GM12878 (cell line): ENCODE measurements around the gene TAF6. TPM values are rescaled to one million over a fixed set of nuclear protein-coding genes. Genes with fewer than 3 reads are reported as not detected.
A peak's percentile ranks its signal among the peaks of the same experiment; 100 is the strongest.

ENCODE experiments used
- BCL11A ChIP-seq: IDR thresholded peaks from 2 replicates; pipeline ENCODE4 v1.6.1; 2011; ENCODE audit warnings: low read depth, low read length
- CHD4 ChIP-seq: fragments of 200-600 bp; sonication (generic); IDR thresholded peaks from 2 replicates; pipeline ENCODE4 v1.6.1; 2016; ENCODE audit warnings: mild to moderate bottlenecking
- IKZF2 ChIP-seq, 2 experiments: fragments of 450-650 bp; IDR thresholded peaks; 2 replicates each; pipeline ENCODE4 v1.6.1; 2017; ENCODE audit warnings: mild to moderate bottlenecking in 2 of 2, moderate library complexity in 2 of 2
- NFYB ChIP-seq: IDR thresholded peaks from 2 replicates; pipeline ENCODE4 v1.6.1; 2011; ENCODE audit warnings: low read depth, mild to moderate bottlenecking, low read length, improper control_type of control experiment, moderate library complexity; ENCODE audit not compliant: insufficient read depth
- RUNX3 ChIP-seq: IDR thresholded peaks from 2 replicates; pipeline ENCODE4 v1.6.1; 2012; ENCODE audit warnings: low read length, inconsistent platforms
- SMAD1 ChIP-seq: fragments of 450-650 bp; IDR thresholded peaks from 2 replicates; pipeline ENCODE4 v1.6.1; 2018; ENCODE audit warnings: mild to moderate bottlenecking, low read depth; ENCODE audit not compliant: partially characterized antibody
- SMARCA5 ChIP-seq: fragments of 450-650 bp; IDR thresholded peaks from 2 replicates; pipeline ENCODE4 v1.6.1; 2017; ENCODE audit warnings: mild to moderate bottlenecking
- SMC3 ChIP-seq: IDR thresholded peaks from 2 replicates; pipeline ENCODE4 v1.6.1; 2011; ENCODE audit warnings: low read length, improper control_type of control experiment, borderline replicate concordance
- SP1 ChIP-seq: IDR thresholded peaks from one replicate; pipeline ENCODE4 v1.6.1; 2011; ENCODE audit warnings: low read depth, low read length
- ZNF384 ChIP-seq: IDR thresholded peaks from 2 replicates; pipeline ENCODE4 v1.6.1; 2012; ENCODE audit warnings: low read depth, mild to moderate bottlenecking, low read length, improper control_type of control experiment, borderline replicate concordance
- ZNF687 ChIP-seq: fragments of 450-650 bp; IDR thresholded peaks from 2 replicates; pipeline ENCODE4 v1.6.1; 2017; ENCODE audit warnings: mild to moderate bottlenecking, moderate library complexity
- polyA plus RNA-seq, 11 experiments: library from polyadenylated mRNA; depleted of rRNA in 4 of 11; unstranded in 6 of 11; stranded (reverse) in 5 of 11; fragments of >200 nt; fragmentation: Nextera tagmentation in 4 of 11; fragmentation: Illumina TruSeq in 1 of 11; extraction: Ambion mirVana in 4 of 11; extraction: Trizol in 1 of 11; gene quantifications; 1 replicate in 1 of 11; 2 replicates in 10 of 11; pipeline versions ENCODE4 v1.2.1 to v1.2.3, GENCODE V29; 2011 to 2016; ENCODE audit warnings: inconsistent platforms in 2 of 11, missing spikeins in 2 of 11, low read depth in 1 of 11
- total RNA-seq, 4 experiments: library from RNA; depleted of rRNA in 3 of 4; stranded (reverse); fragments of >200 nt in 3 of 4; fragmentation: Illumina TruSeq in 1 of 4; extraction: Trizol in 1 of 4; gene quantifications; 2 replicates each; pipeline versions ENCODE4 v1.2.1 to v1.2.3, GENCODE V29; 2013 to 2021
- TF ChIP-seq, protein P1 (sequence below): fragments of 450-650 bp; IDR thresholded peaks from 2 replicates; pipeline ENCODE4 v1.6.1; 2016; ENCODE audit warnings: mild to moderate bottlenecking
- TF ChIP-seq, protein P2 (sequence below): IDR thresholded peaks from 2 replicates; pipeline ENCODE4 v1.6.1; 2012; ENCODE audit warnings: low read depth, low read length, improper control_type of control experiment
- TF ChIP-seq, protein P3 (sequence below): fragments of 450-650 bp; formaldehyde crosslinking; IDR thresholded peaks from 2 replicates; pipeline ENCODE4 v1.4.0; 2022; ENCODE audit warnings: mild to moderate bottlenecking, moderate library complexity

Gene TAF6
- total and polyA plus RNA-seq, 10 of the 15 experiments (the other 5 are each of a cell fraction or from before 2014, with no cell fraction given) = 0.27 to 42.6 (median 17.0) TPM

- no peak for TF ChIP-seq ZNF687
- TF ChIP-seq, protein P1, sequence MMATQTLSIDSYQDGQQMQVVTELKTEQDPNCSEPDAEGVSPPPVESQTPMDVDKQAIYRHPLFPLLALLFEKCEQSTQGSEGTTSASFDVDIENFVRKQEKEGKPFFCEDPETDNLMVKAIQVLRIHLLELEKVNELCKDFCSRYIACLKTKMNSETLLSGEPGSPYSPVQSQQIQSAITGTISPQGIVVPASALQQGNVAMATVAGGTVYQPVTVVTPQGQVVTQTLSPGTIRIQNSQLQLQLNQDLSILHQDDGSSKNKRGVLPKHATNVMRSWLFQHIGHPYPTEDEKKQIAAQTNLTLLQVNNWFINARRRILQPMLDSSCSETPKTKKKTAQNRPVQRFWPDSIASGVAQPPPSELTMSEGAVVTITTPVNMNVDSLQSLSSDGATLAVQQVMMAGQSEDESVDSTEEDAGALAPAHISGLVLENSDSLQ = peak; percentile 32
- TF ChIP-seq BCL11A = no peak
- TF ChIP-seq IKZF2 (IDR thresholded peaks at IDR 0.05) = peak in 1 of 2 experiments; percentile 16; a peak in 1 of 4 replicates
- no peak for TF ChIP-seq SMAD1
- no peak for TF ChIP-seq SMARCA5
- peak; percentile 58; the same call in 1 of the 2 replicates for TF ChIP-seq RUNX3
- TF ChIP-seq NFYB = no peak
- TF ChIP-seq, protein P2, sequence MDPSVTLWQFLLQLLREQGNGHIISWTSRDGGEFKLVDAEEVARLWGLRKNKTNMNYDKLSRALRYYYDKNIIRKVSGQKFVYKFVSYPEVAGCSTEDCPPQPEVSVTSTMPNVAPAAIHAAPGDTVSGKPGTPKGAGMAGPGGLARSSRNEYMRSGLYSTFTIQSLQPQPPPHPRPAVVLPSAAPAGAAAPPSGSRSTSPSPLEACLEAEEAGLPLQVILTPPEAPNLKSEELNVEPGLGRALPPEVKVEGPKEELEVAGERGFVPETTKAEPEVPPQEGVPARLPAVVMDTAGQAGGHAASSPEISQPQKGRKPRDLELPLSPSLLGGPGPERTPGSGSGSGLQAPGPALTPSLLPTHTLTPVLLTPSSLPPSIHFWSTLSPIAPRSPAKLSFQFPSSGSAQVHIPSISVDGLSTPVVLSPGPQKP = no peak
- TF ChIP-seq ZNF384 = no peak
- TF ChIP-seq, protein P3, sequence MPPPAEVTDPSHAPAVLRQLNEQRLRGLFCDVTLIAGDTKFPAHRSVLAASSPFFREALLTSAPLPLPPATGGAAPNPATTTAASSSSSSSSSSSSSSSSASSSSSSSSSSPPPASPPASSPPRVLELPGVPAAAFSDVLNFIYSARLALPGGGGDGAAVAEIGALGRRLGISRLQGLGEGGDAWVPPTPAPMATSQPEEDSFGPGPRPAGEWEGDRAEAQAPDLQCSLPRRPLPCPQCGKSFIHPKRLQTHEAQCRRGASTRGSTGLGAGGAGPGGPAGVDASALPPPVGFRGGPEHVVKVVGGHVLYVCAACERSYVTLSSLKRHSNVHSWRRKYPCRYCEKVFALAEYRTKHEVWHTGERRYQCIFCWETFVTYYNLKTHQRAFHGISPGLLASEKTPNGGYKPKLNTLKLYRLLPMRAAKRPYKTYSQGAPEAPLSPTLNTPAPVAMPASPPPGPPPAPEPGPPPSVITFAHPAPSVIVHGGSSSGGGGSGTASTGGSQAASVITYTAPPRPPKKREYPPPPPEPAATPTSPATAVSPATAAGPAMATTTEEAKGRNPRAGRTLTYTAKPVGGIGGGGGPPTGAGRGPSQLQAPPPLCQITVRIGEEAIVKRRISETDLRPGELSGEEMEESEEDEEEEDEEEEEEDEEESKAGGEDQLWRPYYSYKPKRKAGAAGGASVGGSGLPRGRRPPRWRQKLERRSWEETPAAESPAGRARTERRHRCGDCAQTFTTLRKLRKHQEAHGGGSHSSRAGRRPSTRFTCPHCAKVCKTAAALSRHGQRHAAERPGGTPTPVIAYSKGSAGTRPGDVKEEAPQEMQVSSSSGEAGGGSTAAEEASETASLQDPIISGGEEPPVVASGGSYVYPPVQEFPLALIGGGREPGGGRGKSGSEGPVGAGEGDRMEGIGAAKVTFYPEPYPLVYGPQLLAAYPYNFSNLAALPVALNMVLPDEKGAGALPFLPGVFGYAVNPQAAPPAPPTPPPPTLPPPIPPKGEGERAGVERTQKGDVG = no peak
- TF ChIP-seq SMC3 = no peak
- TF ChIP-seq SP1 = no peak
- no peak for TF ChIP-seq CHD4
Measured at GRCh38 chr7:100137851-100138760, 18.9 kb upstream of the TAF6 start (continued).
